CD4-positive, alpha-beta memory T cell (primary cell): ENCODE results near the gene MYO1B. TPM values are rescaled to one million over a fixed set of nuclear protein-coding genes. Genes with fewer than 3 reads are reported as not detected.

Experiments
- CTCF ChIA-PET: fragments of 350-600 bp; sonication (Branson Sonifier 250); formaldehyde crosslinking; loops from one replicate; lab custom pipeline; 2021; ENCODE audit warnings: inconsistent platforms; ENCODE audit not compliant: partially characterized antibody; lab: Charles Lee
- POLR2A ChIA-PET: fragments of 350-600 bp; sonication (Branson Sonifier 250); formaldehyde crosslinking; loops from one replicate; lab custom pipeline; 2021; ENCODE audit not compliant: partially characterized antibody; lab: Charles Lee
- DNase-seq, 5 donors: peaks; one replicate each; pipeline versions ENCODE4 v3.0.0 to v3.0.0-alpha.2; 2020 to 2022; ENCODE audit warnings: mixed read lengths in 1 of 5
- H3K27ac ChIP-seq: one replicate; pipeline ENCODE4 v1.7.0; 2013; ENCODE audit warnings: low read depth, low read length
- H3K27me3 ChIP-seq: 2 replicates; pipeline ENCODE4 v1.7.0; 2013; ENCODE audit warnings: mild to moderate bottlenecking, low read length, moderate library complexity; ENCODE audit not compliant: insufficient read depth
- H3K36me3 ChIP-seq: 2 replicates; pipeline ENCODE4 v1.7.0; 2013; ENCODE audit warnings: mild to moderate bottlenecking, low read length, moderate library complexity; ENCODE audit not compliant: insufficient read depth
- H3K4me1 ChIP-seq: 2 replicates; pipeline ENCODE4 v1.7.0; 2013; ENCODE audit warnings: mild to moderate bottlenecking, low read length, moderate library complexity; ENCODE audit not compliant: insufficient read depth
- H3K4me3 ChIP-seq, 2 donors: one replicate each; pipeline ENCODE4 v1.7.0; 2013; ENCODE audit warnings: low read length in 2 of 2, mild to moderate bottlenecking in 1 of 2
- H3K9me3 ChIP-seq, 2 donors: one replicate each; pipeline ENCODE4 v1.7.0; 2013; ENCODE audit warnings: low read length in 2 of 2, control low read depth in 1 of 2; ENCODE audit not compliant: control insufficient read depth in 1 of 2
- H3K27ac Mint-ChIP-seq, 7 donors: one replicate each; pipeline ENCODE4 v1.8.0; 2020 to 2021; ENCODE audit warnings: mixed read lengths in 7 of 7, mild to moderate bottlenecking in 6 of 7, inconsistent platforms in 3 of 7, moderate library complexity in 3 of 7
- H3K27me3 Mint-ChIP-seq, 2 donors: one replicate each; pipeline ENCODE4 v1.8.0; 2020 to 2021; ENCODE audit warnings: mixed read lengths in 2 of 2
- H3K36me3 Mint-ChIP-seq, 2 donors: one replicate each; pipeline ENCODE4 v1.8.0; 2020 to 2021; ENCODE audit warnings: mixed read lengths in 2 of 2, inconsistent platforms in 1 of 2, mild to moderate bottlenecking in 1 of 2
- H3K4me1 Mint-ChIP-seq, 4 donors: one replicate each; pipeline ENCODE4 v1.8.0; 2020 to 2021; ENCODE audit warnings: mixed read lengths in 4 of 4, mild to moderate bottlenecking in 1 of 4
- H3K4me3 Mint-ChIP-seq, 8 donors: one replicate each; pipeline ENCODE4 v1.8.0; 2020 to 2021; ENCODE audit warnings: mixed read lengths in 8 of 8, mild to moderate bottlenecking in 7 of 8, moderate library complexity in 6 of 8, inconsistent platforms in 3 of 8
- H3K9me3 Mint-ChIP-seq, 8 donors: one replicate each; pipeline ENCODE4 v1.8.0; 2020 to 2021; ENCODE audit warnings: mixed read lengths in 8 of 8, mild to moderate bottlenecking in 5 of 8, inconsistent platforms in 3 of 8, moderate library complexity in 1 of 8
- intact Hi-C: fragments of 100-400 bp; cut with micrococcal nuclease; formaldehyde crosslinking; loops from one replicate; pipeline ENCODE4 v1.15.1; 2023
- polyA plus RNA-seq, 2 donors: library from polyadenylated mRNA; unstranded; fragments of 300-500 nt; fragmentation: Illumina TruSeq; gene quantifications; one replicate each; pipeline ENCODE4 v1.2.3, GENCODE V29; 2021
- total RNA-seq, 2 experiments: library from RNA; stranded (reverse); gene quantifications; one replicate each; pipeline ENCODE4 v1.2.3, GENCODE V29; 2021

MYO1B gene
- total and polyA plus RNA-seq, 4 experiments from 2014 or later: 0.12 to 0.38 (median 0.17) TPM

GRCh38 chr2:191394043-191394442 lies 148.8 kb downstream of the MYO1B start:
- Mint-ChIP-seq H3K27ac (no peak overlapping the region), H3K27me3 (no peaks in the 10 kb centered on the region), H3K4me1 (no peaks in the 10 kb centered on the region), H3K4me3 (no peak overlapping the region), H3K36me3 (no peaks in the 10 kb centered on the region), H3K9me3 (no peaks in the 10 kb centered on the region)
- ChIA-PET POLR2A (no interaction called here), CTCF (interaction anchor here (0.9 kb wide), 1 partner anchor 24 kb away, joined by 3 read pairs; no protein-coding TSS in a partner anchor)
- intact Hi-C loops: no loop called here
- H3K4me1 ChIP-seq: no peaks in the 10 kb centered on the region
- no peak overlapping the region for H3K4me3 ChIP-seq
- DNase-seq: no peak
- H3K9me3 ChIP-seq: no peaks in the 10 kb centered on the region
- no peak overlapping the region for H3K27ac ChIP-seq
- no peaks in the 10 kb centered on the region for H3K27me3 ChIP-seq
- no peaks in the 10 kb centered on the region for H3K36me3 ChIP-seq

DNA sequence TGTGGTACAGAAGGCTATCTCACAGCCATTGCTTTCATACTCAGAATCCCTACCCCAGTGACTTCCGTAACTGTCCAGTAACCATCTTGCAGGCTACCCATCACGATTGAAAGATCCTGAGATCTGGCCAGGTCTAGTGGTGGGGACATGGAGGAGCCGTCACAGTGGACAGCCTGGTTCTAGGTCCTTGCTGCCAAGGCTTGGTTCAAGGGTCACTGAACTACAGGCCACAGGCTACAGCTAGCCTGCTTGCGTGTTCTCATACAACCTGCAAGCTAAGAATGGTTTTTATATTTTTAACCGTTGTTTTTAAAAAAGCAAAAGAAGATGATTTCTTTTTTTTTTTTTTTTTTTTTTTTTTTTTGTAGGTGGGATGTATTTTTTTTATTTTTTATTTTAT lies 151.6 kb downstream of the MYO1B start:
- intact Hi-C loops: no loop called here
- Histone ChIP-seq H3K4me1 (no peaks in the 10 kb centered on the region), H3K4me3 (no peak overlapping the region), H3K27ac (no peak overlapping the region), H3K36me3 (no peaks in the 10 kb centered on the region), H3K9me3 (no peaks in the 10 kb centered on the region), H3K27me3 (no peaks in the 10 kb centered on the region)
- Mint-ChIP-seq H3K9me3 (no peaks in the 10 kb centered on the region), H3K27me3 (no peaks in the 10 kb centered on the region), H3K36me3 (no peaks in the 10 kb centered on the region), H3K4me1 (no peaks in the 10 kb centered on the region), H3K4me3 (no peak overlapping the region), H3K27ac (no peak overlapping the region)
- POLR2A ChIA-PET: no interaction called here
- CTCF ChIA-PET: no interaction called here
- DNase-seq: no peak

- Mint-ChIP-seq H3K4me1 (no peaks in the 10 kb centered on the region), H3K27ac (no peak overlapping the region)
- no peak for DNase-seq
Observed at GRCh38 chr2:191399601-191400000, 154.4 kb downstream of the MYO1B start.

DNA sequence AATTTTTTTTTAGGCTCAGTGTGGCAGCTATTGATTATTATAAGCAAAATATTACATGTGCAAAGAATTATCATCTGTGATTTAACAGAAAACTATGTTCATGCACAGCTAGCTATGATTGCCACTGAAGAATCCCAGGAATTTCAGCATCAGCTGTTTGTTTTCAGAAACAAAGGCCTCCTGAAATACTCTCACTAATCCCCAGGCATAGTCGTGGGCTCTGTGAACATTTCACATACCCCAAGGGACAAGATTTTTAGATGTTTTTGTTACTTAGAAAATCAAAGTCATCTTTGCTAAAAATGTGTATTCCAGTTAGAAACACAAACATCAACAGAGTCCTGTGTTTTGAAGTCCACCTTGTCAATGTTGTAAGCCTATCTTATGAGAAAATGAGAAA lies 156.1 kb downstream of the MYO1B start:
- no peak for DNase-seq
- Mint-ChIP-seq H3K27ac (no peak overlapping the region), H3K4me3 (no peak overlapping the region), H3K36me3 (no peaks in the 10 kb centered on the region), H3K4me1 (peaks cover 0 to 2% (median 0%) of the 10 kb centered on the region in 4 donors), H3K9me3 (no peaks in the 10 kb centered on the region), H3K27me3 (peaks cover 0 to 3% of the 10 kb centered on the region in 2 donors)
- H3K27ac ChIP-seq: no peak overlapping the region
- ChIA-PET POLR2A (no interaction called here), CTCF (no interaction called here)
- H3K4me1 ChIP-seq: no peaks in the 10 kb centered on the region
- H3K36me3 ChIP-seq: no peaks in the 10 kb centered on the region
- no peaks in the 10 kb centered on the region for H3K9me3 ChIP-seq
- no peak overlapping the region for H3K4me3 ChIP-seq
- intact Hi-C loops: no loop called here
- H3K27me3 ChIP-seq: no peaks in the 10 kb centered on the region

More at GRCh38 chr2:191399601-191400000, 154.4 kb downstream of the MYO1B start:
- Histone ChIP-seq H3K4me1 (no peaks in the 10 kb centered on the region), H3K9me3 (no peaks in the 10 kb centered on the region), H3K36me3 (no peaks in the 10 kb centered on the region), H3K4me3 (no peak overlapping the region), H3K27ac (no peak overlapping the region), H3K27me3 (no peaks in the 10 kb centered on the region)
- Mint-ChIP-seq H3K9me3 (no peaks in the 10 kb centered on the region), H3K27me3 (no peaks in the 10 kb centered on the region), H3K4me3 (no peak overlapping the region), H3K36me3 (no peaks in the 10 kb centered on the region)
- POLR2A ChIA-PET: no interaction called here
- intact Hi-C loops: no loop called here
- CTCF ChIA-PET: no interaction called here

DNA sequence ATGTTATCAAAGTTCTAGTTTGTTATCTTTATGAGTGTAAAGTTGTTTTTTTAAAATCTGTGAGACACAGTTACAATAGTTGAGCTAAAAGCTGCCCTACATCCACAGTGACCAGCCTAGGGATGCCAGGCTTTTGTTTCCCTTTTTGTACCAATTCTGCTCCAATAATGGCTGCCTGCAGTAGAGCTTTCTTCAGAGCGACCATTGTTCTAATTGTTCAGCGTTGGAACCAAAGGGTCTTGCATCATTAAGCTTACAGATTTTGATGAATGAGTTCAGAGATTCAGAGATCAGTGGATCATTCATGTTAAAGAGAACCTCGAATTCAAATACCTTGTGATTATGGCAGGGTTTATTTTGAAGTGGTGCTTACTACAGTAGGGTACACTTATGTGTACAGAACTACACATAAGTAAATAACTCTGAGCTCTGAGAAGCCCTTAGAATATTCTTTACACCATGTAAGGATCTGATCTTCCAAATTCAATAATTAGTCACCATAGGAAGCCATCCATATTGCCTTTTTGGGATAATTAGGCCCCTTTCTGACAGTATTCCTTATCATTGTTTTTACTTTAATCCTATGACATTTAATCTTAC lies 157.9 kb downstream of the MYO1B start:
- ChIA-PET POLR2A (no interaction called here), CTCF (no interaction called here)

DNA sequence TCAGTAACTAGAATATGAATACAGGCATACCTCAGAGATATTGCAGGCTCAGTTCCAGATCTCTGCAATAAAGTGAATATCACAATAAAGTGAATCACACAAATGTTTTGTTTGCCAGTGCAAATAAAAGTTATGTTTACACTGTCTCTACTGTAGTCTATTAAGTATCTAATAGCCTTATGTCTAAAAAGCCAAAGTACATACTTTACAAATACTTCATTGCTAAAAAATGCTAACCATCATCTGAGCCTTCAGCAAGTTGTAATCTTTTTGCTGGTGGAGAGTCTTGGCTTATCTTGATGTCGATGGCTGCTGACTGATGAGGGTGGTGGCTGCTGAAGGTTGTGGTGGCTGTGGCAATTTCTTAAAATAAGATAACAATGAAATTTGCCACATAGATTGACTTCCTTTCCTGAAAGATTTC lies 159.4 kb downstream of the MYO1B start:
- H3K4me1 Mint-ChIP-seq: peaks cover 0 to 3% (median 0%) of the 10 kb centered on the region in 4 donors
- H3K4me1 ChIP-seq: no peaks in the 10 kb centered on the region
- no peaks in the 10 kb centered on the region for H3K9me3 ChIP-seq
- CTCF ChIA-PET: no interaction called here
- H3K4me3 ChIP-seq: no peak overlapping the region
- POLR2A ChIA-PET: no interaction called here
- peaks cover 0 to 3% of the 10 kb centered on the region in 2 donors for H3K27me3 Mint-ChIP-seq
- no peaks in the 10 kb centered on the region for H3K36me3 ChIP-seq
- intact Hi-C loops: no loop called here
- H3K9me3 Mint-ChIP-seq: no peaks in the 10 kb centered on the region
- no peak overlapping the region for H3K4me3 Mint-ChIP-seq
- no peak overlapping the region for H3K27ac Mint-ChIP-seq
- no peaks in the 10 kb centered on the region for H3K27me3 ChIP-seq
- H3K27ac ChIP-seq: no peak overlapping the region
- H3K36me3 Mint-ChIP-seq: no peaks in the 10 kb centered on the region
- no peak for DNase-seq

More for the DNA sequence above, 157.9 kb downstream of the MYO1B start:
- no peak overlapping the region for H3K4me3 Mint-ChIP-seq
- H3K9me3 Mint-ChIP-seq: no peaks in the 10 kb centered on the region
- H3K36me3 Mint-ChIP-seq: no peaks in the 10 kb centered on the region
- no peak overlapping the region for H3K27ac Mint-ChIP-seq
- H3K4me1 Mint-ChIP-seq: peaks cover 0 to 3% (median 0%) of the 10 kb centered on the region in 4 donors
- DNase-seq: no peak
- Histone ChIP-seq H3K36me3 (no peaks in the 10 kb centered on the region), H3K4me3 (no peak overlapping the region), H3K9me3 (no peaks in the 10 kb centered on the region), H3K27ac (no peak overlapping the region), H3K27me3 (no peaks in the 10 kb centered on the region), H3K4me1 (no peaks in the 10 kb centered on the region)
- H3K27me3 Mint-ChIP-seq: peaks cover 0 to 3% of the 10 kb centered on the region in 2 donors
- intact Hi-C loops: no loop called here

DNA sequence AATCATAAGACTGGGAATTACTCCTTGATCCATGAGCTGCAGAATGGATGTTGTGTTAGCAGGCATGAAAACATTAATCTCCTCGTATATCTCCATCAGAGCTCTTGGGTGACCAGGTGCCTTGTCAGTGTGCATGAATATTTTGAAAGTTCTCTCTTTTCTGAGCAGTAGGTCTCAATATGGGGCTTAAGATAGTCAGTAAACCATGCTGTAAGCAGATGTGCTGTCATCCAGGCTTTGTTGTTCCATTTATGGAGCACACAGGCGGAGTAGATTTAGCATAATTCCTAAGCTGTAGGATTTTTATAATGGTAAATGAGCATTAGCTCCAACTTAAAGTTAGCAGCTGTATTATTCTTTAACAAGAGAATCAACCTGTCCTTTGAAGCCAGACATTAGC lies 160.3 kb downstream of the MYO1B start:
- no peaks in the 10 kb centered on the region for H3K36me3 ChIP-seq
- H3K4me1 Mint-ChIP-seq: peaks cover 0 to 3% (median 0%) of the 10 kb centered on the region in 4 donors
- ChIA-PET CTCF (interaction anchor here (0.9 kb wide), 1 partner anchor 12 kb away, joined by 4 read pairs; no protein-coding TSS in a partner anchor), POLR2A (no interaction called here)
- H3K27ac ChIP-seq: no peak overlapping the region
- no peak for DNase-seq
- H3K36me3 Mint-ChIP-seq: no peaks in the 10 kb centered on the region
- no peak overlapping the region for H3K27ac Mint-ChIP-seq
- peaks cover 1 to 3% of the 10 kb centered on the region in 2 donors for H3K27me3 Mint-ChIP-seq
- H3K27me3 ChIP-seq: no peaks in the 10 kb centered on the region
- H3K4me3 Mint-ChIP-seq: no peak overlapping the region
- no peaks in the 10 kb centered on the region for H3K9me3 ChIP-seq
- no peak overlapping the region for H3K4me3 ChIP-seq
- H3K4me1 ChIP-seq: no peaks in the 10 kb centered on the region
- H3K9me3 Mint-ChIP-seq: no peaks in the 10 kb centered on the region
- intact Hi-C loops: no loop called here
